ENCODE measurements around the gene DENND1C.
"Not testable (repeated sequence)": the region's sequence is repeated elsewhere in the genome, so short reads cannot be mapped to it uniquely, and the experiment has no call there.

The DENND1C gene

GRCh38 chr19:6440905-6441304 is 40.7 kb downstream of the DENND1C start:
- no peak for DNase-seq (ENCODE audit: low read depth)
- H3K4me3 ChIP-seq (ENCODE audit: low read depth, low read length) = no peak overlapping the region
- TF ChIP-seq CTCF (IDR thresholded peaks at IDR 0.05; ENCODE audit: control insufficient read depth, extremely low read depth, insufficient read depth) = no peak

- DNase-seq (ENCODE audit: low read depth) = no peak
- no peak for TF ChIP-seq CTCF (IDR thresholded peaks at IDR 0.05; ENCODE audit: control insufficient read depth, extremely low read depth, insufficient read depth)
- no peak overlapping the region for H3K4me3 ChIP-seq (ENCODE audit: low read depth, low read length)
Observed at GRCh38 chr19:6439743-6440142, 41.8 kb downstream of the DENND1C start.

GRCh38 chr19:6433663-6434062 is 47.9 kb downstream of the DENND1C start, which contains the start of gene SLC25A41:
Gene SLC25A41 (minus strand): TSS chr19:6433763. CDS start chr19:6433693, 70 bp downstream.
- no peak for TF ChIP-seq CTCF (IDR thresholded peaks at IDR 0.05; ENCODE audit: control insufficient read depth, extremely low read depth, insufficient read depth)
- H3K4me3 ChIP-seq (ENCODE audit: low read depth, low read length) = no peak within 1 kb of the TSS

GRCh38 chr19:6433165-6433564 is 48.4 kb downstream of the DENND1C start:
- TF ChIP-seq CTCF (IDR thresholded peaks at IDR 0.05; ENCODE audit: control insufficient read depth, extremely low read depth, insufficient read depth) = no peak
- no peak for DNase-seq (ENCODE audit: low read depth)
- H3K4me3 ChIP-seq (ENCODE audit: low read depth, low read length) = no peak overlapping the region

More at GRCh38 chr19:6433663-6434062, 47.9 kb downstream of the DENND1C start, which contains the start of gene SLC25A41:
- DNase-seq (ENCODE audit: low read depth) = no peak

GRCh38 chr19:6431891-6432290 is 49.7 kb downstream of the DENND1C start:
- H3K4me3 ChIP-seq (ENCODE audit: low read depth, low read length) = no peak overlapping the region
- no peak for TF ChIP-seq CTCF (IDR thresholded peaks at IDR 0.05; ENCODE audit: control insufficient read depth, extremely low read depth, insufficient read depth)
- no peak for DNase-seq (ENCODE audit: low read depth)

- H3K4me3 ChIP-seq (ENCODE audit: low read depth, low read length) = no peak overlapping the region
- DNase-seq (ENCODE audit: low read depth) = no peak
- TF ChIP-seq CTCF (IDR thresholded peaks at IDR 0.05; ENCODE audit: control insufficient read depth, extremely low read depth, insufficient read depth) = no peak
Observed at GRCh38 chr19:6429419-6430221, 52.0 kb downstream of the DENND1C start.

GRCh38 chr19:6428692-6429418 is 52.7 kb downstream of the DENND1C start:
- DNase-seq (ENCODE audit: low read depth) = not testable (repeated sequence)

More at GRCh38 chr19:6428692-6429418, 52.7 kb downstream of the DENND1C start:
- H3K4me3 ChIP-seq (ENCODE audit: low read depth, low read length) = not testable (repeated sequence)
